Aorta (tissue), 5 donors: ENCODE measurements around the gene GALNT6. TPM values are rescaled to one million over a fixed set of nuclear protein-coding genes. Genes with fewer than 3 reads are reported as not detected.
A peak's percentile ranks its signal among the peaks of the same experiment; 100 is the strongest.

Experiments used
- ATAC-seq: fragments of 200-7000 bp; cut with Tn5 transposase; one replicate; pipeline ENCODE4 v1.9.1; 2022; ENCODE audit warnings: moderate library complexity; ENCODE audit not compliant: low FRiP score
- DNase-seq, 2 donors: peaks; one replicate each; pipeline ENCODE4 v3.0.0-alpha.2; 2020
- H3K27ac ChIP-seq, 2 donors: one replicate each; pipeline ENCODE4 v1.5.1; 2013; ENCODE audit warnings: low read length in 2 of 2, mild to moderate bottlenecking in 2 of 2, moderate library complexity in 2 of 2, control low read depth in 1 of 2, inconsistent platforms in 1 of 2, low read depth in 1 of 2
- H3K27me3 ChIP-seq, 2 donors: one replicate each; pipeline ENCODE4 v1.6.1; 2013; ENCODE audit warnings: control low read depth in 1 of 2, low read length in 1 of 2, mild to moderate bottlenecking in 1 of 2, moderate library complexity in 1 of 2; ENCODE audit not compliant: insufficient read depth in 2 of 2, control insufficient read depth in 1 of 2
- H3K36me3 ChIP-seq, 2 donors: one replicate each; pipeline ENCODE4 v1.6.1; 2013; ENCODE audit warnings: control low read depth in 1 of 2, low read length in 1 of 2, mild to moderate bottlenecking in 1 of 2; ENCODE audit not compliant: insufficient read depth in 2 of 2, control insufficient read depth in 1 of 2
- H3K4me1 ChIP-seq, 2 donors: one replicate each; pipeline ENCODE4 v1.6.1; 2013; ENCODE audit warnings: low read length in 2 of 2, control low read depth in 1 of 2, mild to moderate bottlenecking in 1 of 2, moderate library complexity in 1 of 2; ENCODE audit not compliant: insufficient read depth in 2 of 2, control insufficient read depth in 1 of 2
- H3K4me3 ChIP-seq, 2 donors: one replicate each; pipeline ENCODE4 v1.5.1; 2013; ENCODE audit warnings: low read length in 2 of 2, control low read depth in 1 of 2, mild to moderate bottlenecking in 1 of 2
- H3K9me3 ChIP-seq: one replicate; pipeline ENCODE4 v1.6.1; 2013; ENCODE audit warnings: mild to moderate bottlenecking, low read length; ENCODE audit not compliant: control insufficient read depth
- WGBS, 2 donors: extraction: QIAGEN DNeasy Blood & Tissue Kit; methylation state at CpG; one replicate each; pipeline ENCODE4 v1.1.7; 2013; 5-methylcytosine and 5-hydroxymethylcytosine counted together
- intact Hi-C, 2 donors: fragments of 100-400 bp; cut with DNase I; formaldehyde crosslinking; loops; one replicate each; pipeline versions ENCODE4 v1.14.2 to v1.15.0; 2022
- polyA plus RNA-seq, 2 donors: library from polyadenylated mRNA; stranded (reverse); fragments of 200-250 nt; gene quantifications; one replicate each; pipeline ENCODE4 v1.2.3, GENCODE V29; 2013
- total RNA-seq, 2 donors: library from RNA; stranded (reverse); fragmentation: NEBNext Ultra II Directional; extraction: Animal tissue kit (Norgen Biotek cat#: 25700); gene quantifications; one replicate each; pipeline ENCODE4 v1.2.1, GENCODE V29; 2021
- donor health status: healthy with polysubstance abuse.
- donor health status: Bipolar disorder and iron deficiency.
- donor health status: DM: no; HTN: no; CAD: no.
- donor health status: DM: no; HTN: no; CAD: no.
- donor health status: DM: yes; HTN: yes; CAD: no.

GALNT6 gene
- total and polyA plus RNA-seq, 4 donors, result 0.72 to 12.3 (median 6.0) TPM

GRCh38 chr12:51369581-51369980, 21.6 kb downstream of the GALNT6 start:
- no peak overlapping the region for H3K4me3 ChIP-seq
- H3K27me3 ChIP-seq, result no peaks in the 10 kb centered on the region
- WGBS, 2 donors, result 92 to 93% methylated on average over 4 of the region's 4 CpGs
- intact Hi-C loops, result no loop called here
- H3K9me3 ChIP-seq, result no peaks in the 10 kb centered on the region
- ATAC-seq (no peak), DNase-seq (no peak)
- peaks cover 0 to 2% of the 10 kb centered on the region in 2 donors for H3K4me1 ChIP-seq
- H3K27ac ChIP-seq, result no peak overlapping the region
- no peaks in the 10 kb centered on the region for H3K36me3 ChIP-seq

GRCh38 chr12:51368640-51369517, 22.3 kb downstream of the GALNT6 start:
- WGBS, 2 donors, result 88 to 91% methylated on average over 17 of the region's 17 CpGs
- Histone ChIP-seq H3K27ac (no peak overlapping the region), H3K4me3 (no peak overlapping the region), H3K4me1 (peaks cover 0 to 2% of the 10 kb centered on the region in 2 donors), H3K9me3 (no peaks in the 10 kb centered on the region), H3K36me3 (no peaks in the 10 kb centered on the region), H3K27me3 (no peaks in the 10 kb centered on the region)
- no peak for ATAC-seq
- intact Hi-C loops, result no loop called here
- DNase-seq, result peak in 1 of 2 donors; percentile 66

GRCh38 chr12:51365276-51365675, 25.9 kb downstream of the GALNT6 start:
- Histone ChIP-seq H3K4me1 (no peaks in the 10 kb centered on the region), H3K27ac (no peak overlapping the region), H3K4me3 (no peak overlapping the region), H3K27me3 (no peaks in the 10 kb centered on the region), H3K9me3 (no peaks in the 10 kb centered on the region), H3K36me3 (no peaks in the 10 kb centered on the region)
- 91 to 96% methylated on average over 10 of the region's 10 CpGs for WGBS, 2 donors
- DNase-seq, result no peak
- ATAC-seq, result no peak
- intact Hi-C loops, result no loop called here

- DNase-seq (no peak), ATAC-seq (no peak)
- H3K36me3 ChIP-seq, result no peaks in the 10 kb centered on the region
- no peak overlapping the region for H3K4me3 ChIP-seq
- intact Hi-C loops, result no loop called here
- H3K27me3 ChIP-seq, result no peaks in the 10 kb centered on the region
- WGBS, 2 donors, result 88 to 92% methylated on average over 11 of the region's 11 CpGs
- H3K4me1 ChIP-seq, result no peaks in the 10 kb centered on the region
- H3K9me3 ChIP-seq, result no peaks in the 10 kb centered on the region
- no peak overlapping the region for H3K27ac ChIP-seq
Measured at GRCh38 chr12:51364001-51364400, 27.2 kb downstream of the GALNT6 start.

GRCh38 chr12:51362747-51363342, 28.4 kb downstream of the GALNT6 start:
- Histone ChIP-seq H3K4me3 (no peak overlapping the region), H3K27me3 (no peaks in the 10 kb centered on the region), H3K9me3 (no peaks in the 10 kb centered on the region), H3K4me1 (no peaks in the 10 kb centered on the region), H3K36me3 (no peaks in the 10 kb centered on the region), H3K27ac (no peak overlapping the region)
- 72 to 78% methylated on average over 2 of the region's 2 CpGs for WGBS, 2 donors
- no peak for DNase-seq
- intact Hi-C loops, result no loop called here
- no peak for ATAC-seq

- DNase-seq, result no peak
- ATAC-seq, result no peak
- H3K4me3 ChIP-seq, result no peak overlapping the region
- H3K9me3 ChIP-seq, result no peaks in the 10 kb centered on the region
- H3K36me3 ChIP-seq, result no peaks in the 10 kb centered on the region
- no peak overlapping the region for H3K27ac ChIP-seq
- intact Hi-C loops, result no loop called here
- no peaks in the 10 kb centered on the region for H3K4me1 ChIP-seq
- H3K27me3 ChIP-seq, result no peaks in the 10 kb centered on the region
- WGBS, 2 donors, result 82 to 88% methylated on average over 6 of the region's 6 CpGs
Measured at GRCh38 chr12:51362307-51362706, 28.9 kb downstream of the GALNT6 start.

GRCh38 chr12:51361161-51362016, 29.8 kb downstream of the GALNT6 start:
- DNase-seq (no peak), ATAC-seq (no peak)
- no peak overlapping the region for H3K4me3 ChIP-seq
- H3K4me1 ChIP-seq, result no peaks in the 10 kb centered on the region
- no peaks in the 10 kb centered on the region for H3K27me3 ChIP-seq
- no peak overlapping the region for H3K27ac ChIP-seq
- H3K36me3 ChIP-seq, result no peaks in the 10 kb centered on the region
- H3K9me3 ChIP-seq, result no peaks in the 10 kb centered on the region
- WGBS, 2 donors, result 64 to 68% methylated on average over 8 of the region's 8 CpGs
- intact Hi-C loops, result no loop called here

- intact Hi-C loops, result no loop called here
- WGBS, 2 donors, result 95 to 100% methylated on average over 2 of the region's 2 CpGs
- DNase-seq, result no peak
- H3K4me1 ChIP-seq, result no peaks in the 10 kb centered on the region
- H3K27me3 ChIP-seq, result no peaks in the 10 kb centered on the region
- no peak overlapping the region for H3K4me3 ChIP-seq
- H3K9me3 ChIP-seq, result no peaks in the 10 kb centered on the region
- no peak overlapping the region for H3K27ac ChIP-seq
- no peak for ATAC-seq
- H3K36me3 ChIP-seq, result no peaks in the 10 kb centered on the region
Measured at GRCh38 chr12:51360315-51360714, 30.9 kb downstream of the GALNT6 start.
